Measurements from ENCODE around the gene SIPA1L3.
A peak's percentile ranks its signal among the peaks of the same experiment; 100 is the strongest.

DNA sequence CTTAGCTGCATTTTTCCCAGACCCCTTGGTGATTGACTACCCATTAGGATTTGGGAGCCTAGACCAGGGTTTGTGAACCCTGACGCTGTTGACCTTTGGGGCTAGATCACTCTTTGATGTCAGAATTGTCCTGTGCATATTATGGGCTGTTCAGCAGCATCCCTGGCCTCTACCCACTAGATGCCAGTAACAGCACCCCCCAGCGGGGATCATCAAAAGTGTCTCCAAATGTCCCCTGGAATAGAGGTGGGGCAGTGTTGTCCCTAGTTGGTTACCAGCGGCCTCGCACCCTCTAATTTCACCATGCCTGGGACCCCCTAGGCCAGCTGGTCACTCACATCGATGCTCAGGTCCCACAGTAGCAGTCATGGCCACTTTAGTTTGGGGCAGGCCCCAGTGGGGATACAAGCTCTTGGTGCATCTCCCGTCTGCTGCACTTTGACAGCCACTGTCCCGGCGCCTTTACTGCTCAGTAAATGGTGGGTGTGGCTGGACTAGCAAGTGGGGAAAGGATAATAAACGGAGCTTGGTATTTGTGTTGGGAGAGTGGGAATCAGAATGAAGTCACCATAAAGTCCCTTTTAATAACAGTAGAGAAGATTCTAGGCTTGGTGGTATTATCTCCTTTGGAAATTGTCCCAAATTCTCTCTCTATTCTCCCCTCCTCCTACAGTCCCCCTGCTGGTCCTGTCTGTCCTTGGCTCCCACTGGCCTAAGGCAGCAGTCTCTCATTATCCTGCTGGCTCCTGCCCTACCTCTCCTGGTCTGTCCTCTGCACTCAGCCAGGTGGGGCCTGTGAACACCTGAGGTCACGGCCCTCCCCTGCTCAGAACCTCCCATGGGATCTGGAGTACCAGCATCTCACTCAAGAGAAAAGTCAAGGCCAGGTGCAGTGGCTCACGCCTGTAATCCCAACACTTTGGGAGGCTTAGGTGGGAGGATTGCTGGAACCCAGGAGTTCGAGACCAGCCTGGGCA is 80.6 kb downstream of the SIPA1L3 start:
- TF ChIP-seq, protein P1, sequence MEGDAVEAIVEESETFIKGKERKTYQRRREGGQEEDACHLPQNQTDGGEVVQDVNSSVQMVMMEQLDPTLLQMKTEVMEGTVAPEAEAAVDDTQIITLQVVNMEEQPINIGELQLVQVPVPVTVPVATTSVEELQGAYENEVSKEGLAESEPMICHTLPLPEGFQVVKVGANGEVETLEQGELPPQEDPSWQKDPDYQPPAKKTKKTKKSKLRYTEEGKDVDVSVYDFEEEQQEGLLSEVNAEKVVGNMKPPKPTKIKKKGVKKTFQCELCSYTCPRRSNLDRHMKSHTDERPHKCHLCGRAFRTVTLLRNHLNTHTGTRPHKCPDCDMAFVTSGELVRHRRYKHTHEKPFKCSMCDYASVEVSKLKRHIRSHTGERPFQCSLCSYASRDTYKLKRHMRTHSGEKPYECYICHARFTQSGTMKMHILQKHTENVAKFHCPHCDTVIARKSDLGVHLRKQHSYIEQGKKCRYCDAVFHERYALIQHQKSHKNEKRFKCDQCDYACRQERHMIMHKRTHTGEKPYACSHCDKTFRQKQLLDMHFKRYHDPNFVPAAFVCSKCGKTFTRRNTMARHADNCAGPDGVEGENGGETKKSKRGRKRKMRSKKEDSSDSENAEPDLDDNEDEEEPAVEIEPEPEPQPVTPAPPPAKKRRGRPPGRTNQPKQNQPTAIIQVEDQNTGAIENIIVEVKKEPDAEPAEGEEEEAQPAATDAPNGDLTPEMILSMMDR (IDR thresholded peaks at IDR 0.05; ENCODE audit: low read length) = peak; percentile 97
- TF ChIP-seq EZH2 (IDR thresholded peaks at IDR 0.05; ENCODE audit: borderline replicate concordance, low read length) = no peak

All from OCI-LY1 (cell line).